Fibroblast of the conjunctiva (primary cell): ENCODE measurements around the gene CREB5.
"Not testable (repeated sequence)": the region's sequence is repeated elsewhere in the genome, so short reads cannot be mapped to it uniquely, and the experiment has no call there.

Experiments used
- DNase-seq: peaks from one replicate; pipeline ENCODE4 v3.0.0-alpha.2; 2010; ENCODE audit warnings: low read depth

Gene CREB5

GRCh38 chr7:28550580-28551186, 138.4 kb downstream of the CREB5 start:
- DNase-seq = no peak

GRCh38 chr7:28551331-28551730, 139.0 kb downstream of the CREB5 start:
- DNase-seq = no peak

DNA sequence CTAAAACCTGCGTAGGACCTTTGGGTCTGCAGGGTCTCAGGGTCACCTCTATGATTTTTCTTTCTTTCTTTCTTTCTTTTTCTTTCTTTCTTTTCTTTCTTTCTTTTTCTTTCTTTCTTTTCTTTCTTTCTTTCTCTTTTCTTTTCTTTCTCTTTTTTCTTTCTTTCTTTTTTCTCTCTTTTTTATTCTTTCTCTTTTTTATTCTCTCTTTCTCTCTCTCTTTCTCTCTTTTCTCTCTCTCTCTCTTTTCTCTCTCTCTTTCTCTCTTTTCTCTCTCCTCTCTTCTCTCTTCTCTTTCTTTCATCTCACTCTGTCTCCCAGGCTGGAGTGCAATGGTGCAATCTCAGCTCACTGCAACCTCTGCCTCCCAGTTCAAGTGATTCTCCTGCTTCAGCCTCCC, 139.4 kb downstream of the CREB5 start:
- not testable (repeated sequence) for DNase-seq

GRCh38 chr7:28554802-28555471, 142.6 kb downstream of the CREB5 start:
- no peak for DNase-seq

- no peak for DNase-seq
These were observed 143.7 kb downstream of the CREB5 start for GRCh38 chr7:28556025-28556424.

DNA sequence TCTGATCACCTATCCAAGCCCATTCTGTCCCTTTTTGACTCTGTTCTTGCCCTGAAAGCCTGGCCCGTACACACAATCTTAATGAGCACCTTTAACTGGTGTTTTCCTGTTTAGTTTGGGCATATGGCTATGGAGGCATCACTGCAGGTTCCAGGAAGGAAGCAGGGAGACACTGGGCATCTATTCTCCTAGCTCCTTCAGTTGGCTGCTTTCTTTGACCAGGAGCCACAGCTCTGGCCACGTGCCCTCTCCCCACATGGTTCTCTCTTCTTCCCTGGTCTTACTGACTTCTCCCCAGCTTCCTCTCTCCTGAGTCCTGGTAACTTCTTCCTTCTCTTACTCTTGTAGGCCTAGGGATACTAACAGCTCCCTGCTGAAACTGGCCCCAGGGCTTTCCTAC, 144.4 kb downstream of the CREB5 start:
- DNase-seq = no peak

- DNase-seq = no peak
These were observed 145.9 kb downstream of the CREB5 start for GRCh38 chr7:28558236-28558635.

- no peak for DNase-seq
These were observed 148.4 kb downstream of the CREB5 start for GRCh38 chr7:28560767-28561166.

DNA sequence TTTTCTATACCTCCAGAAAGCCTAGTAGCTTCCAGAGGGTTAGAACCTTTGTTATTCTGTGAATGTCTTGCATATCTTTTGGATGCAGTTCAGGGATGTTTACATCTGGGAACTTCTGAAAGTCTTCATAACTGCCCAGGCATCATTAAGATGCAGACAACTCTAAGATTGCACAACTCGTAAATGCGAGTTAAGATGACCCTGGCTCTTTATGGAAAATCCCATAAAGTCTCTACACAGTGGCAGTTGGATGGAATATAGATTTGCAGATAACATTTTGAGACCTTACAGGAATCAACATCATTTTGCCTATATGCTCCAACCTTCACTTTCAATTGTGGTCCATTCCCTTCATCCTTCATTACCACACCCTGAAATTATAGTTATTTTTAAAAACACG, 151.7 kb downstream of the CREB5 start:
- no peak for DNase-seq

- DNase-seq = no peak
These were observed 152.5 kb downstream of the CREB5 start for GRCh38 chr7:28564755-28565374.

GRCh38 chr7:28565980-28566379, 153.7 kb downstream of the CREB5 start:
- no peak for DNase-seq

GRCh38 chr7:28570113-28570969, 158.0 kb downstream of the CREB5 start:
- DNase-seq = no peak

DNA sequence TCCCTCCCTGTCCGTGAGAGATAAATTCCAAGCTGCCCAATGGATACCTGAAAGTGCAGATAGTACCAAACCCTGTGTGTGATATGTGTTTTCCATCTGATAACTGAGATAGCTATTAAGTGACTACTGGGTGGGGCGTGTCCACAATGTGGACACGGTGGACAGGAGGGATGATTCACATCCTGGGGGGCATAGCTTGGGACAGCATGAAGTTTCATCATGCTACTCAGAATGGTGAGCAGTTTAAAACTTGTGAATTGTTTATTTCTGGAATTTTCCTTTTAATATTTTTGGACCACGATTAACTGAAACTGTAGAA, 158.6 kb downstream of the CREB5 start:
- DNase-seq = peak; percentile 23

- DNase-seq = no peak
These were observed 159.1 kb downstream of the CREB5 start for GRCh38 chr7:28571405-28571804.

GRCh38 chr7:28572321-28573058, 160.2 kb downstream of the CREB5 start:
- no peak for DNase-seq

DNA sequence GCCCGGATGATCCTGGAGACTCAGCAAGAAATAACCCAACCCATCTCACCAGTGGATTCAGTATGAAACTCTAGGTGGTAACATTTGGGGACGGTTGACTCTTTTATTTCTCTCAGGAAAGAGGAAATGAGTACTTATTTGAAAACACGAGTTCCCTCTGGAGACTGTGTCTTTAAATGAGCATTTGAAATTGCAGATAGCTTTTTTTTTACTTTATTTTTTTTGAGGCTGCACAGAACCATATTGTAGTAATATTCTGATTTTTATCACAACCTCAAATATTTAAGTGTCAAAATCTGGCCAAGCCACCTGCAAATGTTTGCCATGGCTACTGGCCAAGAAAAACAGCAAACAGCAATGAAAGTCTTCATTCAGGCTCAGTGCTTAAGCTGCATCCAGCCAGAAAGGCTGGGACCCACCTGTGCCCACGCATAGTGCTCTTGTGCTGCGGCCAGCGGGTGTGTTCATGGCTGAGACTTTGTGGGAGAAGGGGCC, 160.8 kb downstream of the CREB5 start:
- peak; percentile 22 for DNase-seq

GRCh38 chr7:28573651-28574301, 161.5 kb downstream of the CREB5 start:
- no peak for DNase-seq

DNA sequence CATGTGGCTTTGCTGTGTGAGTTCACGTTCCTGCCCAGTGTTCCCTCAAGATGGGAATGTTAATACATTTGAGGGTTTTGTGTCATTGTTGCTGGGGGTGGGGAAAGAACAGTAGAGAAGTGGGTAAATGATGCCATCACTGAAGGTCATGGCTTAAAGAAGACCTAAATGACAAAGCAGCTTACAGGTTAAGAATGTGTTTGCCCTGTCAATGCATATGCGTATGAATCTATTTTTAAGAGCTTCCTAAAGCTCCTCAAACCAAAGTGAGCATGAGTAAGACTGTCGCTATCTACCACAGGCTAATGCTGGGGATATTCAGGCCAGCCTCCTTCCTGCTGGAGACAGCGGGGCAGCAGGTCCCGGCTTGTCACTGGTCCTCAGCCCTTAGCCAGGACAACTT, 162.9 kb downstream of the CREB5 start:
- DNase-seq = no peak

DNA sequence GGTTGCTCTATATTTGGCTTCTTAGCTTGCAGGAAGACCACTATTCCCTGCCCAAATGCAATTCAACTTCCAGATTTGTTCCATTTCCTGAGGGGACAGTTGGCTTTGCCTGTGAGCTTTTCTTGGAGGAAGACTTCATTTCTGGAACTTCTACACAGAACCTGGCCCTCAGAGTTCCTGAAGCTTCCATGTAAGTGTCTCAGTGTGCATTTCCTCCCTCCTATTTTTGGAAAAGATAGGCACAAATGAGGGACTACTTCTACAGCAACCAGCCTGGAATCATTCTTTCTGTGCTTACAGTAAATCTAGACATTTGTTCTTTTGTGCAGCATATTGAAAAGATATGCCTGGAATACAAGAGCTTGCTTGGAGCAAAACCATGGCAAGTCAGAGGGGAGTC, 164.3 kb downstream of the CREB5 start:
- no peak for DNase-seq

DNA sequence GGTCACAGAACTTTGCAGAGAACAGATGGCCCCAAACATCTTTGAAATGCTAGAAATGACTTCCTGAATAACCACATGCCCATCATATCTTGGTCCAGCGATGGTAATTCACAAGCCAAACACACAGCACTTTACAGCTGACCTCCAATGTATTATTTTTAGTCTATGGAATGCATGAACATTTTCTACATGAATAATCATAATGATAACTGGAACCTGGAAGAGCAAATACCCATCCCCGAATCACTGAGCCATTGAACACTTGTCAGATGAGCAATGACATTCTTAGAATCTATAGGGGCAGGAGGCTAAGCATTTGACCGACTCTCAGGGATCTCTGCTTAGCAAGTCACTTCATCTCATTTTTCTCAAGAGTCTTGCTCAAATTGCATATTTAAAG, 167.3 kb downstream of the CREB5 start:
- DNase-seq = no peak

DNA sequence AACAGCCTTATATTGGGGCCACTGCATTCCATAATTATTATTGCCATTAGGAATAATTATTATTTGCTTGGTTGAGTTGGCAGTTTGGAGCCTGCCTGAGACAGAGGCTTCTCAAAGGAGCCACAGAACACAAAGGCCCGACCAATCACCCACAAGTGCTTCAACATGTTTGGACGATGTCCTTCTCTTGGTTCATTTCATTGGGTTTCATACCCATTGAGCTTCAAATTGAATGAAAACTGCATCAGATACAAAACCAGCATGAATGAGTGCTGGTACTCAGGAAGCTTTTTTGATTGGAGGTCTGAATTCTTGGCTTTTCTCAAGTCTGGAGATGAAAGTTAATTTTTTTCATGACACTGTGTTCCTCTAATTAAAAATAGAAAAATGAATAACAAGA, 168.3 kb downstream of the CREB5 start:
- DNase-seq = no peak
